ENCODE data around the gene SPTY2D1. TPM values are rescaled to one million over a fixed set of nuclear protein-coding genes. Genes with fewer than 3 reads are reported as not detected.

SPTY2D1 gene
- total RNA-seq, 1 donor, result 20.5 TPM

DNA sequence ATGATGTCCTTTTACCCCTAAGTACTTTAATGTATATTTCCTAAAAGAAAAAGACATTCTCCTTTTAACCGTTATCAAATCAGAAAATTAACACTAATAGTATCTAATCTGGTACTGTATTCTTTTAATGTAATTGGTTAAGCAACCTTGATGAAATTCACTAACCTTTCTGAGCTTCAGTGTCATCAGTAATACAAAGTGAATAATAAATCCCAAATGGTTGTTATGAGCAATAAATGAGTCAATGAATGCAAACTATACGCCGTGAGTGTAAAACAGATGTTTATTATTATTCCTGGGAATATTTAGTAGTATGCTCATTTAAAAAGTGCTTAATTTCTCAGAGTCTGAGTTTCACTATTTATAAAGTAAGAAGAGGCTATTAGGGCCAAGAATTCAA lies 67.1 kb downstream of the SPTY2D1 start:
- no peak for DNase-seq (ENCODE audit: low read depth in 2 of 3, low spot score in 2 of 3)

DNA sequence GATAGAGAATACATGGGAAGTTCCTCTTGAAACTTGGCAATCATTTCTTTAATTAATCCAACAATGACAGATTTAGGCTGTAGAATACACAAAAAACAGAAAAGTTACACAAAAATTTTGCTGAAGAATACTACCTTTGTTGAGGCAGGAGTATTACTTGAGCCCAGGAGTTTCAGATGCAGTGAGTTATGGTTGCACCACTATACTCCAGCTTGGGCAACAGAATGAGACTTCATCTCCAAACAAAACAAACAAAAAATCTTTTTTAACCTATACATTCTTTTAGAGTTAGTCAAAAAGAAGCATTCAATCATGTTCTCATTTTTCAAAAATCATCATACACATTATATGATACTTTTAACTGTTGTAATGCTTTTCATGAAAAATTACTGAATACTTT lies 67.7 kb downstream of the SPTY2D1 start:
- DNase-seq (ENCODE audit: low read depth in 2 of 3, low spot score in 2 of 3), result no peak

DNA sequence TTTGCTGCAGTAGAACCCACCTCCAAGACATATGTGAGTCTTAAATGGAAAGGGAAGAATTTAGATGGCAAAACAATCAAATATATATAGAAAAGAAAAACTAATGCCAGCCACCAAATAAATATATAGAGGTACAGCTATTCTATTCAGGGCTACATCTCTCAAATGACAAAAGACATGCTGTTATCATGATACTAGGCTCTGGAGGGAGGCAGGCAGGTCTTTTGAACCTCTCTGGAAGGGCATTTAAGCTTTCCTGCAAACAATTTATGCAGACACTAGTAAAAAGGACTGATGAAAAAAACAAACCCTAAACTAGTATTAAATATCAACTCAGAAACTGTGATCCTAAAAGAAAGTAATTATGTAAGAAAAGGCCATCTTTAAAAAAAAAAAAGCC lies 70.0 kb downstream of the SPTY2D1 start:
- DNase-seq (ENCODE audit: low read depth in 2 of 3, low spot score in 2 of 3), result no peak

DNA sequence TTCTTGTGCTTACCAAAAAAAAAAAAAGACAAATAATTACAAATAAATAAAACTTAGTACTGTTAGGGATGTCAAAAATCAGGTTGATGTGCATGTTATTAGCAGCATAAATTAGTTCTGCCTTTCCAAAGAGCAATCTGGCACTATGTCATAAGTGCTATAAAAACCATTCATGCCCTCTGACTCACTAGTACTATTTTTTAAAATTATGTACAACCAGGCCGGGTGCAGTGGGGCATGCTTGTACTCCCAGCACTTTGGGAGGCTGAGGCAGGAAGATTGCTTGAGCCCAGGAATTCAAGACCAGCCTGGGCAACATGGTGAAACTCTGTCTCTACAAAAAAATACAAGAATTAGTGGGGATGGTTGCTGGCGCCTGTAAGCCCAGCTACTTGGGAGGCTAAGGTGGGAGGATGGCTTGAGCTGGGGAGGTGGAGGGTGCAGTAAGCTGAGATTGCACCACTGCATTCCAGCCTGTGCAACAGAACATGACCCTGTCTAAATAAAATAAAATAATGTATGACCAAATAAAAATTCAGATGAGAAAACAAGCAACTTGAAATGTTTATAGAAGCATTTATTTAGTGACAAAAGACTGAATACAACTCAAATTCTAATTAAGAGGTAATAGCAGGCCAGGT lies 70.9 kb downstream of the SPTY2D1 start:
- DNase-seq (ENCODE audit: low read depth in 2 of 3, low spot score in 2 of 3), result no peak

Other genes with a start within 250 kb of the SPTY2D1 start
- 177 TPM for gene LDHA, start 239.8 kb downstream of the SPTY2D1 start, total RNA-seq
- not detected for gene LDHC, start 222.0 kb downstream of the SPTY2D1 start, total RNA-seq
- 0.54 TPM for gene LDHAL6A, start 178.5 kb downstream of the SPTY2D1 start, total RNA-seq
- 65.4 TPM for gene TSG101, start 107.4 kb downstream of the SPTY2D1 start, total RNA-seq
- gene UEVLD, start 45.6 kb downstream of the SPTY2D1 start, total RNA-seq, result 3.5 TPM
- not detected for gene MISFA, start 34.6 kb downstream of the SPTY2D1 start, total RNA-seq
- gene TMEM86A, start 64.4 kb upstream of the SPTY2D1 start, total RNA-seq, result 6.2 TPM
- 0.54 TPM for gene IGSF22, start 91.8 kb upstream of the SPTY2D1 start, total RNA-seq
- under 0.01 TPM for gene PTPN5, start 157.5 kb upstream of the SPTY2D1 start, total RNA-seq